Left lung (tissue), 10 donors: ENCODE measurements around the gene FRMD4B. TPM values are rescaled to one million over a fixed set of nuclear protein-coding genes. Genes with fewer than 3 reads are reported as not detected.

Source experiments
- ATAC-seq: fragments of 200-7000 bp; cut with Tn5 transposase; one replicate; pipeline ENCODE4 v1.9.1; 2020; ENCODE audit warnings: moderate library complexity
- DNase-seq, 4 donors: peaks; one replicate each; pipeline ENCODE4 v3.0.0-alpha.2; 2013 to 2020
- H3K27ac ChIP-seq, 2 donors: fragments of 200-600 bp; sonication (generic) in 1 of 2; one replicate each; pipeline versions ENCODE4 v1.5.0 to v1.8.0; 2020 to 2021
- H3K27me3 ChIP-seq, 2 donors: fragments of 200-600 bp; sonication (generic) in 1 of 2; one replicate each; pipeline versions ENCODE4 v1.5.0 to v1.8.0; 2020 to 2021
- H3K36me3 ChIP-seq, 2 donors: fragments of 200-600 bp; sonication (generic) in 1 of 2; one replicate each; pipeline versions ENCODE4 v1.5.0 to v1.8.0; 2020 to 2021
- H3K4me1 ChIP-seq, 2 donors: fragments of 200-600 bp; one replicate each; pipeline ENCODE4 v1.8.0; 2021
- H3K4me3 ChIP-seq, 2 donors: fragments of 200-600 bp; sonication (generic) in 1 of 2; one replicate each; pipeline versions ENCODE4 v1.5.0 to v1.8.0; 2020 to 2021; ENCODE audit warnings: mild to moderate bottlenecking in 1 of 2
- H3K9me3 ChIP-seq, 2 donors: fragments of 200-600 bp; sonication (generic) in 1 of 2; one replicate each; pipeline versions ENCODE4 v1.5.0 to v1.8.0; 2020 to 2021
- CTCF ChIP-seq, 2 donors: fragments of 200-600 bp; sonication (generic) in 1 of 2; IDR thresholded peaks; one replicate each; pipeline versions ENCODE4 v1.5.0 to v1.8.0; 2021; ENCODE audit warnings: antibody characterized with exemption in 2 of 2
- intact Hi-C, 2 donors: fragments of 100-400 bp; cut with DNase I; formaldehyde crosslinking; loops; one replicate each; pipeline versions ENCODE4 v1.11.2 to v1.14.2; 2022
- polyA plus RNA-seq, 6 donors: library from polyadenylated mRNA; unstranded; fragments of 120-200 nt; gene quantifications; one replicate each; pipeline ENCODE4 v1.2.1, GENCODE V29; 2013; ENCODE audit not compliant: insufficient read length in 6 of 6
- total RNA-seq, 2 donors: library from RNA; stranded (reverse); fragmentation: NEBNext Ultra II Directional; extraction: Animal tissue kit (Norgen Biotek cat#: 25700); gene quantifications; one replicate each; pipeline ENCODE4 v1.2.1, GENCODE V29; 2021
- donor health status: DM: no; HTN: yes; CAD: no.
- donor health status: DM: no; HTN: no; CAD: no.

FRMD4B gene
- total and polyA plus RNA-seq, 8 donors = 49.0 to 78.7 (median 71.1) TPM

GRCh38 chr3:69342074-69342473 lies 43.8 kb downstream of the FRMD4B start:
- peak; percentile 74 for ATAC-seq
- no peak for DNase-seq
- Histone ChIP-seq H3K4me3 (no peak overlapping the region), H3K27me3 (no peaks in the 10 kb centered on the region), H3K27ac (peak overlapping the region in 1 of 2 donors; percentile 57), H3K9me3 (peaks cover 0 to 3% of the 10 kb centered on the region in 2 donors), H3K4me1 (peaks cover 3 to 28% of the 10 kb centered on the region in 2 donors), H3K36me3 (no peaks in the 10 kb centered on the region)
- TF ChIP-seq CTCF (IDR thresholded peaks at IDR 0.05) = no peak
- intact Hi-C loops = no loop called here

GRCh38 chr3:69339760-69340159 lies 46.1 kb downstream of the FRMD4B start:
- intact Hi-C loops = loop anchor here in 1 of 2 donors (10.0 kb wide), 1 partner anchor 55 kb away; no protein-coding TSS in a partner anchor

GRCh38 chr3:69338911-69339310 lies 47.0 kb downstream of the FRMD4B start:
- no peaks in the 10 kb centered on the region for H3K27me3 ChIP-seq
- peak overlapping the region in 1 of 2 donors; percentile 40 for H3K27ac ChIP-seq
- H3K36me3 ChIP-seq = no peaks in the 10 kb centered on the region
- ATAC-seq (no peak), DNase-seq (no peak)
- H3K9me3 ChIP-seq = no peaks in the 10 kb centered on the region
- TF ChIP-seq CTCF (IDR thresholded peaks at IDR 0.05) = no peak
- no peak overlapping the region for H3K4me3 ChIP-seq
- H3K4me1 ChIP-seq = peaks cover 9 to 28% of the 10 kb centered on the region in 2 donors
- intact Hi-C loops = loop anchor here in 1 of 2 donors (10.0 kb wide), 1 partner anchor 56 kb away; no protein-coding TSS in a partner anchor

More at GRCh38 chr3:69339760-69340159, 46.1 kb downstream of the FRMD4B start:
- Histone ChIP-seq H3K36me3 (no peaks in the 10 kb centered on the region), H3K9me3 (peaks cover 0 to under 1% of the 10 kb centered on the region in 2 donors), H3K4me1 (peaks cover 5 to 28% of the 10 kb centered on the region in 2 donors), H3K4me3 (no peak overlapping the region), H3K27me3 (no peaks in the 10 kb centered on the region), H3K27ac (peak overlapping the region in 1 of 2 donors; percentile 40)
- TF ChIP-seq CTCF (IDR thresholded peaks at IDR 0.05) = no peak
- DNase-seq (peak in 1 of 4 donors; percentile 49), ATAC-seq (peak; percentile 57)

GRCh38 chr3:69332934-69333333 lies 53.0 kb downstream of the FRMD4B start:
- H3K36me3 ChIP-seq = no peaks in the 10 kb centered on the region
- no peak overlapping the region for H3K27ac ChIP-seq
- no peak overlapping the region for H3K4me3 ChIP-seq
- no peaks in the 10 kb centered on the region for H3K27me3 ChIP-seq
- no peaks in the 10 kb centered on the region for H3K9me3 ChIP-seq
- H3K4me1 ChIP-seq = peaks cover 31 to 38% of the 10 kb centered on the region in 2 donors
- no peak for DNase-seq
- no peak for TF ChIP-seq CTCF (IDR thresholded peaks at IDR 0.05)
- intact Hi-C loops = loop anchor here in 1 of 2 donors (10.0 kb wide), 1 partner anchor 62 kb away; no protein-coding TSS in a partner anchor
- no peak for ATAC-seq

GRCh38 chr3:69330891-69331400 lies 54.9 kb downstream of the FRMD4B start:
- DNase-seq (peak; percentile 45 to 83 (median 74)), ATAC-seq (peak; percentile 83)
- Histone ChIP-seq H3K9me3 (no peaks in the 10 kb centered on the region), H3K4me3 (no peak overlapping the region), H3K27ac (peak overlapping the region; percentile 73 to 85), H3K27me3 (no peaks in the 10 kb centered on the region), H3K4me1 (peaks cover 47 to 56% of the 10 kb centered on the region in 2 donors), H3K36me3 (no peaks in the 10 kb centered on the region)
- intact Hi-C loops = loop anchor here in 1 of 2 donors (10.0 kb wide), 1 partner anchor 64 kb away; no protein-coding TSS in a partner anchor
- no peak for TF ChIP-seq CTCF (IDR thresholded peaks at IDR 0.05)
